Immature natural killer cell (primary cell): ENCODE results near the gene THOP1. TPM values are rescaled to one million over a fixed set of nuclear protein-coding genes. Genes with fewer than 3 reads are reported as not detected.

Experiments
- DNase-seq, 3 donors: peaks; one replicate each; pipeline ENCODE4 v3.0.0; 2022; ENCODE audit warnings: mixed read lengths in 1 of 3
- H3K27ac Mint-ChIP-seq, 6 donors: one replicate each; pipeline ENCODE4 v1.8.0; 2020; ENCODE audit warnings: mixed read lengths in 6 of 6, mild to moderate bottlenecking in 5 of 6, inconsistent platforms in 4 of 6, moderate library complexity in 3 of 6
- H3K27me3 Mint-ChIP-seq, 3 donors: one replicate each; pipeline ENCODE4 v1.8.0; 2020 to 2021; ENCODE audit warnings: low read depth in 3 of 3, mild to moderate bottlenecking in 3 of 3, mixed read lengths in 3 of 3, moderate library complexity in 3 of 3, inconsistent platforms in 1 of 3
- H3K36me3 Mint-ChIP-seq, 3 donors: one replicate each; pipeline ENCODE4 v1.8.0; 2020; ENCODE audit warnings: mixed read lengths in 3 of 3, inconsistent platforms in 2 of 3, mild to moderate bottlenecking in 2 of 3
- H3K4me1 Mint-ChIP-seq, 2 donors: one replicate each; pipeline ENCODE4 v1.8.0; 2020; ENCODE audit warnings: inconsistent platforms in 2 of 2, mild to moderate bottlenecking in 2 of 2, mixed read lengths in 2 of 2, moderate library complexity in 1 of 2
- H3K4me3 Mint-ChIP-seq, 5 donors: one replicate each; pipeline ENCODE4 v1.8.0; 2020; ENCODE audit warnings: mild to moderate bottlenecking in 5 of 5, mixed read lengths in 5 of 5, inconsistent platforms in 3 of 5, moderate library complexity in 3 of 5
- H3K9me3 Mint-ChIP-seq, 6 donors: one replicate each; pipeline ENCODE4 v1.8.0; 2020; ENCODE audit warnings: mild to moderate bottlenecking in 6 of 6, mixed read lengths in 6 of 6, inconsistent platforms in 4 of 6, moderate library complexity in 3 of 6
- polyA plus RNA-seq, 3 donors: library from polyadenylated mRNA; unstranded; fragments of 300-500 nt; fragmentation: Illumina TruSeq; gene quantifications; one replicate each; pipeline ENCODE4 v1.2.3, GENCODE V29; 2021

THOP1 gene
- 10 to 100 TPM; 20.0 to 39.9 (median 31.6) TPM for polyA plus RNA-seq

GRCh38 chr19:2785244-2785997 lies at the start of gene THOP1:
Gene THOP1 (plus strand): TSS chr19:2785503. CDS start chr19:2785663, 160 bp downstream.
- Mint-ChIP-seq H3K9me3 (no peaks in the 10 kb centered on the region), H3K27ac (peak within 1 kb of the TSS; percentile 44 to 94 (median 76)), H3K4me3 (peak within 1 kb of the TSS; percentile 74 to 86 (median 84)), H3K36me3 (no peaks in the 10 kb centered on the region), H3K4me1 (peaks cover 44 to 49% of the 10 kb centered on the region in 2 donors), H3K27me3 (peaks cover 7 to 10% (median 7%) of the 10 kb centered on the region in 3 donors)
- peak; percentile 96 to 98 (median 98) for DNase-seq

- peaks cover 29 to 43% of the 10 kb centered on the region in 2 donors for H3K4me1 Mint-ChIP-seq
- peaks cover 0 to 12% (median 9%) of the 10 kb centered on the region in 3 donors for H3K36me3 Mint-ChIP-seq
- H3K9me3 Mint-ChIP-seq, result no peaks in the 10 kb centered on the region
- no peak overlapping the region for H3K27ac Mint-ChIP-seq
- DNase-seq, result no peak
- H3K4me3 Mint-ChIP-seq, result peak overlapping the region in 4 of 5 donors; percentile 18 to 51 (median 31)
- peaks cover 3 to 4% (median 4%) of the 10 kb centered on the region in 3 donors for H3K27me3 Mint-ChIP-seq
Measured at GRCh38 chr19:2736550-2737190, 48.6 kb upstream of the THOP1 start.

- Mint-ChIP-seq H3K9me3 (no peaks in the 10 kb centered on the region), H3K4me3 (peak within 1 kb of the TSS; percentile 80 to 88 (median 85)), H3K36me3 (peaks cover 0 to 7% (median 5%) of the 10 kb centered on the region in 3 donors), H3K27me3 (peaks cover 4 to 10% (median 6%) of the 10 kb centered on the region in 3 donors), H3K4me1 (peaks cover 23 to 36% of the 10 kb centered on the region in 2 donors), H3K27ac (peak within 1 kb of the TSS in 5 of 6 donors; percentile 2 to 83 (median 48))
- peak; percentile 98 to 99 (median 99) for DNase-seq
Measured at GRCh38 chr19:2739602-2740313, 45.5 kb upstream of the THOP1 start, which contains the start of gene SLC39A3. Gene SLC39A3 (minus strand): TSS chr19:2740017. CDS start chr19:2737257, 2,760 bp downstream.

GRCh38 chr19:2740314-2740656 lies 45.0 kb upstream of the THOP1 start:
- Mint-ChIP-seq H3K4me1 (peaks cover 21 to 34% of the 10 kb centered on the region in 2 donors), H3K36me3 (peaks cover 0 to 7% (median 5%) of the 10 kb centered on the region in 3 donors), H3K4me3 (peak overlapping the region in 4 of 5 donors; percentile 80 to 88 (median 84)), H3K9me3 (no peaks in the 10 kb centered on the region), H3K27ac (peak overlapping the region in 2 of 6 donors; percentile 23 to 48), H3K27me3 (peaks cover 4 to 10% (median 6%) of the 10 kb centered on the region in 3 donors)
- DNase-seq, result no peak

GRCh38 chr19:2743099-2743498 lies 42.2 kb upstream of the THOP1 start:
- H3K4me3 Mint-ChIP-seq, result no peak overlapping the region

GRCh38 chr19:2744113-2744512 lies 41.2 kb upstream of the THOP1 start:
- no peak overlapping the region for H3K4me3 Mint-ChIP-seq
- DNase-seq, result no peak
- H3K4me1 Mint-ChIP-seq, result peaks cover 8 to 11% of the 10 kb centered on the region in 2 donors
- H3K36me3 Mint-ChIP-seq, result no peaks in the 10 kb centered on the region
- H3K9me3 Mint-ChIP-seq, result no peaks in the 10 kb centered on the region
- H3K27ac Mint-ChIP-seq, result no peak overlapping the region
- peaks cover 6 to 10% (median 6%) of the 10 kb centered on the region in 3 donors for H3K27me3 Mint-ChIP-seq

More at GRCh38 chr19:2743099-2743498, 42.2 kb upstream of the THOP1 start:
- Mint-ChIP-seq H3K4me1 (peaks cover 15 to 19% of the 10 kb centered on the region in 2 donors), H3K27me3 (peaks cover 6 to 12% (median 6%) of the 10 kb centered on the region in 3 donors), H3K9me3 (no peaks in the 10 kb centered on the region), H3K27ac (no peak overlapping the region), H3K36me3 (no peaks in the 10 kb centered on the region)
- DNase-seq, result no peak

- H3K27me3 Mint-ChIP-seq, result peaks cover 3 to 6% (median 4%) of the 10 kb centered on the region in 3 donors
- no peaks in the 10 kb centered on the region for H3K36me3 Mint-ChIP-seq
- H3K4me3 Mint-ChIP-seq, result no peak overlapping the region
- H3K27ac Mint-ChIP-seq, result no peak overlapping the region
- H3K9me3 Mint-ChIP-seq, result no peaks in the 10 kb centered on the region
- no peaks in the 10 kb centered on the region for H3K4me1 Mint-ChIP-seq
- no peak for DNase-seq
Measured at GRCh38 chr19:2747349-2747748, 38.0 kb upstream of the THOP1 start.

GRCh38 chr19:2750808-2751437 lies 34.4 kb upstream of the THOP1 start:
- no peaks in the 10 kb centered on the region for H3K4me1 Mint-ChIP-seq
- no peak overlapping the region for H3K27ac Mint-ChIP-seq
- no peaks in the 10 kb centered on the region for H3K9me3 Mint-ChIP-seq
- peaks cover 0 to 2% (median 2%) of the 10 kb centered on the region in 3 donors for H3K27me3 Mint-ChIP-seq
- H3K4me3 Mint-ChIP-seq, result no peak overlapping the region
- DNase-seq, result no peak
- peaks cover 0 to 5% (median 3%) of the 10 kb centered on the region in 3 donors for H3K36me3 Mint-ChIP-seq

GRCh38 chr19:2751438-2751830 lies 33.9 kb upstream of the THOP1 start:
- DNase-seq, result no peak
- peaks cover 0 to 10% (median 8%) of the 10 kb centered on the region in 3 donors for H3K36me3 Mint-ChIP-seq
- H3K9me3 Mint-ChIP-seq, result no peaks in the 10 kb centered on the region
- peaks cover 0 to 2% (median 2%) of the 10 kb centered on the region in 3 donors for H3K27me3 Mint-ChIP-seq
- H3K4me3 Mint-ChIP-seq, result no peak overlapping the region
- no peak overlapping the region for H3K27ac Mint-ChIP-seq
- H3K4me1 Mint-ChIP-seq, result no peaks in the 10 kb centered on the region

GRCh38 chr19:2754659-2755447 lies 30.4 kb upstream of the THOP1 start:
- Mint-ChIP-seq H3K9me3 (no peaks in the 10 kb centered on the region), H3K4me1 (no peaks in the 10 kb centered on the region), H3K4me3 (no peak overlapping the region), H3K27me3 (peaks cover 0 to 2% (median 0%) of the 10 kb centered on the region in 3 donors), H3K36me3 (peaks cover 0 to 22% (median 16%) of the 10 kb centered on the region in 3 donors), H3K27ac (no peak overlapping the region)
- DNase-seq, result no peak

GRCh38 chr19:2755448-2755705 lies 29.9 kb upstream of the THOP1 start:
- H3K9me3 Mint-ChIP-seq, result no peaks in the 10 kb centered on the region
- DNase-seq, result no peak
- no peaks in the 10 kb centered on the region for H3K4me1 Mint-ChIP-seq
- peaks cover 0 to 3% (median 0%) of the 10 kb centered on the region in 3 donors for H3K27me3 Mint-ChIP-seq
- peaks cover 0 to 22% (median 18%) of the 10 kb centered on the region in 3 donors for H3K36me3 Mint-ChIP-seq
- no peak overlapping the region for H3K27ac Mint-ChIP-seq
- H3K4me3 Mint-ChIP-seq, result no peak overlapping the region

GRCh38 chr19:2755811-2756210 lies 29.5 kb upstream of the THOP1 start:
- H3K27me3 Mint-ChIP-seq, result peaks cover 0 to 3% (median 0%) of the 10 kb centered on the region in 3 donors
- H3K27ac Mint-ChIP-seq, result no peak overlapping the region
- no peaks in the 10 kb centered on the region for H3K4me1 Mint-ChIP-seq
- H3K9me3 Mint-ChIP-seq, result no peaks in the 10 kb centered on the region
- no peak for DNase-seq
- H3K4me3 Mint-ChIP-seq, result no peak overlapping the region
- H3K36me3 Mint-ChIP-seq, result peaks cover 0 to 22% (median 18%) of the 10 kb centered on the region in 3 donors

- peaks cover 0 to 22% (median 18%) of the 10 kb centered on the region in 3 donors for H3K36me3 Mint-ChIP-seq
- peaks cover 0 to 3% (median 0%) of the 10 kb centered on the region in 3 donors for H3K27me3 Mint-ChIP-seq
- peak overlapping the region in 1 of 6 donors; percentile 71 for H3K27ac Mint-ChIP-seq
- H3K4me1 Mint-ChIP-seq, result no peaks in the 10 kb centered on the region
- H3K9me3 Mint-ChIP-seq, result no peaks in the 10 kb centered on the region
- H3K4me3 Mint-ChIP-seq, result no peak overlapping the region
- no peak for DNase-seq
Measured at GRCh38 chr19:2756477-2756876, 28.8 kb upstream of the THOP1 start.
